ENCODE results near the gene RAB10. TPM values are rescaled to one million over a fixed set of nuclear protein-coding genes. Genes with fewer than 3 reads are reported as not detected.

Gene RAB10
- total RNA-seq, 2 experiments from 2014 or later = 13.5 to 13.8 TPM

GRCh38 chr2:26162963-26163362 is 129.1 kb downstream of the RAB10 start:
- H3K36me3 ChIP-seq (ENCODE audit: insufficient read depth, low read length) = no peaks in the 10 kb centered on the region
- H3K27me3 ChIP-seq (ENCODE audit: control insufficient read depth in 1 of 2, insufficient read depth in 2 of 2, low read length in 2 of 2) = no peaks in the 10 kb centered on the region
- POLR2A ChIA-PET = no interaction called here
- ATAC-seq (ENCODE audit: poor library complexity) (no peak), DNase-seq (peak in 1 of 14 experiments; percentile 5)
- no peaks in the 10 kb centered on the region for H3K4me1 ChIP-seq (ENCODE audit: insufficient read depth, low read length)
- no peak overlapping the region for H3K4me3 Mint-ChIP-seq
- no peaks in the 10 kb centered on the region for H3K9me3 Mint-ChIP-seq
- H3K27me3 Mint-ChIP-seq = no peaks in the 10 kb centered on the region
- no peak overlapping the region for H3K27ac Mint-ChIP-seq
- H3K9me3 ChIP-seq (ENCODE audit: control insufficient read depth in 1 of 2, insufficient read depth in 1 of 2, low read length in 2 of 2) = no peaks in the 10 kb centered on the region
- no peak for TF ChIP-seq CTCF (IDR thresholded peaks at IDR 0.05)
- no peaks in the 10 kb centered on the region for H3K36me3 Mint-ChIP-seq (ENCODE audit: low read depth)
- no peaks in the 10 kb centered on the region for H3K4me1 Mint-ChIP-seq (ENCODE audit: low read depth)
- CTCF ChIA-PET = no interaction called here
- no peak overlapping the region for H3K4me3 ChIP-seq (ENCODE audit: low read length)
- H3K27ac ChIP-seq (ENCODE audit: low read depth in 1 of 2, low read length in 2 of 2) = no peak overlapping the region
- intact Hi-C loops (cut with DNase I, micrococcal nuclease) = no loop called here

GRCh38 chr2:26164231-26164630 is 130.3 kb downstream of the RAB10 start:
- no peaks in the 10 kb centered on the region for H3K9me3 Mint-ChIP-seq
- Histone ChIP-seq H3K27me3 (ENCODE audit: control insufficient read depth in 1 of 2, insufficient read depth in 2 of 2, low read length in 2 of 2) (no peaks in the 10 kb centered on the region), H3K4me3 (ENCODE audit: low read length) (no peak overlapping the region), H3K27ac (ENCODE audit: low read depth in 1 of 2, low read length in 2 of 2) (no peak overlapping the region), H3K36me3 (ENCODE audit: insufficient read depth, low read length) (no peaks in the 10 kb centered on the region), H3K9me3 (ENCODE audit: control insufficient read depth in 1 of 2, insufficient read depth in 1 of 2, low read length in 2 of 2) (no peaks in the 10 kb centered on the region), H3K4me1 (ENCODE audit: insufficient read depth, low read length) (no peaks in the 10 kb centered on the region)
- no peaks in the 10 kb centered on the region for H3K27me3 Mint-ChIP-seq
- no peak overlapping the region for H3K4me3 Mint-ChIP-seq
- POLR2A ChIA-PET = interaction anchor here (1.9 kb wide), 1 partner anchor 21 kb away, joined by 6 read pairs; no protein-coding TSS in a partner anchor
- no peak overlapping the region for H3K27ac Mint-ChIP-seq
- ATAC-seq (ENCODE audit: poor library complexity) (no peak), DNase-seq (peak in 1 of 14 experiments; percentile 6)
- intact Hi-C loops (cut with DNase I, micrococcal nuclease) = no loop called here
- no peaks in the 10 kb centered on the region for H3K4me1 Mint-ChIP-seq (ENCODE audit: low read depth)
- no peak for TF ChIP-seq CTCF (IDR thresholded peaks at IDR 0.05)
- H3K36me3 Mint-ChIP-seq (ENCODE audit: low read depth) = no peaks in the 10 kb centered on the region
- CTCF ChIA-PET = no interaction called here

GRCh38 chr2:26164641-26165211 is 130.8 kb downstream of the RAB10 start:
- no peak for ATAC-seq (ENCODE audit: poor library complexity)

More at GRCh38 chr2:26164641-26165211, 130.8 kb downstream of the RAB10 start:
- Mint-ChIP-seq H3K27ac (no peak overlapping the region), H3K36me3 (ENCODE audit: low read depth) (no peaks in the 10 kb centered on the region), H3K4me3 (no peak overlapping the region), H3K27me3 (peaks cover 3% of the 10 kb centered on the region), H3K4me1 (ENCODE audit: low read depth) (no peaks in the 10 kb centered on the region), H3K9me3 (no peaks in the 10 kb centered on the region)
- ChIA-PET CTCF (interaction anchor here (0.6 kb wide), 1 partner anchor 77 kb away, joined by 3 read pairs; no protein-coding TSS in a partner anchor), POLR2A (interaction anchor here (1.9 kb wide), 1 partner anchor 20 kb away, joined by 6 read pairs; no protein-coding TSS in a partner anchor)
- peak in 1 of 14 experiments; percentile 12 for DNase-seq
- H3K4me3 ChIP-seq (ENCODE audit: low read length) = no peak overlapping the region
- H3K27me3 ChIP-seq (ENCODE audit: control insufficient read depth in 1 of 2, insufficient read depth in 2 of 2, low read length in 2 of 2) = no peaks in the 10 kb centered on the region
- TF ChIP-seq CTCF (IDR thresholded peaks at IDR 0.05) = no peak
- no peaks in the 10 kb centered on the region for H3K4me1 ChIP-seq (ENCODE audit: insufficient read depth, low read length)
- H3K36me3 ChIP-seq (ENCODE audit: insufficient read depth, low read length) = no peaks in the 10 kb centered on the region
- intact Hi-C loops (cut with DNase I, micrococcal nuclease) = no loop called here
- H3K9me3 ChIP-seq (ENCODE audit: control insufficient read depth in 1 of 2, insufficient read depth in 1 of 2, low read length in 2 of 2) = no peaks in the 10 kb centered on the region
- no peak overlapping the region for H3K27ac ChIP-seq (ENCODE audit: low read depth in 1 of 2, low read length in 2 of 2)
